Measurements from ENCODE around the gene ZNF367.
"Not testable (repeated sequence)": the region's sequence is repeated elsewhere in the genome, so short reads cannot be mapped to it uniquely, and the experiment has no call there.

The ZNF367 gene

GRCh38 chr9:96361668-96362067, 56.5 kb downstream of the ZNF367 start:
- DNase-seq (ENCODE audit: low spot score): no peak

DNA sequence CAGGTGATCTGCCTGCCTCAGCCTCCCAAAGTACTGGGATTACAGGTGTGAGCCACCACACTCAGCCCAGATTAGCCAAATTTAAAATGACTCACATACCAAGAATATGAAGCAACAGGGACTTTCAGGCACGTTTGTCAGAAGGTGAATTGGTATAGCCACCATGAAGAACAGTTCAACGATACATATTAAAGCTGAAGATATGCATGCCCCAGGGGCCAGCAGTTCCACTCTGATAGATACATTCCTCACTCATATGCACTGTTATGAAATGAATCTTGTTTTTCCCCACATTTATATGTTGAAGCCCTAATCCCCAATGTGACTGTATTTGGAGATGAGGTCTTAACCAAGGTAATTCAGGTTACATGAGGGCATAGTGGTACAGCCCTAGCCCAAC, 57.2 kb downstream of the ZNF367 start:
- DNase-seq (ENCODE audit: low spot score): no peak

GRCh38 chr9:96360523-96360922, 57.6 kb downstream of the ZNF367 start:
- not testable (repeated sequence) for DNase-seq (ENCODE audit: low spot score)

- no peak for DNase-seq (ENCODE audit: low spot score)
These were observed 67.3 kb downstream of the ZNF367 start for GRCh38 chr9:96350866-96351265.

DNA sequence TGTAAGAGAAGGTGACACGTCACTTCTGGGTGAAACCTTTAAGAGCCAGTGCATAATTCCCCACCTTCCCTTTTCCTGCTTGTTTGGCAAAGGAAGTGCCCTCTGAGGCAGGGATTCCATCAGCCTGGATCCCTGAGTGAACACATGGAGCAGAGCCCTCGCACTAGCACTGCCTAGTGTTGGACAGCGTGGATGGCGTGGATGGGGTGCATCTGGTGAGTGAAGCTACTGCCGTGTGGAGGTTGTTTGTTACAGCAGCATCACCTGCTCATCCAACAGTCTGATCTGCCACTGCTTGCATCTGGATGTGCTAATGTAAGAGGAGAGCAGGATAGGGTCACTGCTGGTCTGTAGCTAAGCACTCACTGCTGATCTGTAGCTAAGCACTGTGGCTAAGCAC, 69.9 kb downstream of the ZNF367 start:
- peak; percentile 12 for DNase-seq (ENCODE audit: low spot score)

DNA sequence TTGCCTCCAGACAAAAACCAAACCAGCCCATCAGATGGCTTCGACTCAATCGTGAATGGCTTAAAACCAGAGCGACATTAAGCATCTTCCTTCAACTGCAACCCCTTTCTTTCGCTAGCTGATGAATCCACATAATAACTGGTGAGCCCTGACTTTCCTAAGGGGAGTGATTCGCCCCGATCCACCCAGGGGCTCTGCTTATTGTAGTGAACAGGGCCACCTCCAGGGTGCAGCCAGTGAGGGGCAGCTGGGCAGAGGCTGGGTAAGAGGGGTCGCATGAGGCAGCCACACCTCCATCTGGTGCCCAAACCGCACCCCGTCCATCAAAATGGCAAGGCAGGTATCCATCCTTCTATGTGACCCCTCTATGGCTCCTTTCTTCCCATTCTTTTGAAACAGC, 72.6 kb downstream of the ZNF367 start:
- DNase-seq (ENCODE audit: low spot score): no peak

DNA sequence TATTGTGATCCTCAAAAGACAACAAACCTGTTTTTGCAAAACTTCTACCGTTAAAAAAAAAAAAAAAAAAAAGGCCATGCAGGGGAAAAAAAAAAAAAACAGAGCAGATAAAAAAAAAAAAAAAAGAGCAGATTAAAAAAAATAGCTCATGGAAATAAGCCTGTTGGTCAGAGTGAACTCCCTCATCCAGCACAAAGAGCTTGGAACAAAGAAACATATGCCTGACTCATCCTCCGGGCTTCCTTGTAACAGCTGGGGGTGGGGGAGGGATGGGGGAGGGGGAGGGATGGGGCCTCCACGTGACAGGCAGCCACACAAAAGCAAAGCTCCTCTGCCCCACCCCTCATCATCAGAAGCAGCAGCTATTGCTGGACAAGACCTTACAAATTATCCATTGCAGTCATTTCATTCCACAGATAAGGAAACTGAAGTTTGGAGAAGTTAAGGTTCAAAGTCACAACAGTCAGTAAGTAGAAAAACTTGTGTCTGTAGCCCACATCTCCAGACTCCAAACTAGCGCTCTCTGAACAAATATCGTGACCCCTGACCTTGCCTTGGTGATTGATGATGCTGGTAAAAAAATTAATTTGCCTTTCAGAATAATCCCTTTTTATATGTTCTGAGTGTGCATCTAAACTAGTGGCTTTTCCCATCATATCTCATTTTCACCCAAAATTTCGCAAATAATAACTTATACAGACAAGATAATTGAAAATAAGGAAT, 73.6 kb downstream of the ZNF367 start:
- peak; percentile 82 for DNase-seq (ENCODE audit: low spot score)

GRCh38 chr9:96343515-96344360, 74.4 kb downstream of the ZNF367 start:
- no peak for DNase-seq (ENCODE audit: low spot score)

- DNase-seq (ENCODE audit: low spot score): no peak
These were observed 75.5 kb downstream of the ZNF367 start for GRCh38 chr9:96342571-96343245.

DNA sequence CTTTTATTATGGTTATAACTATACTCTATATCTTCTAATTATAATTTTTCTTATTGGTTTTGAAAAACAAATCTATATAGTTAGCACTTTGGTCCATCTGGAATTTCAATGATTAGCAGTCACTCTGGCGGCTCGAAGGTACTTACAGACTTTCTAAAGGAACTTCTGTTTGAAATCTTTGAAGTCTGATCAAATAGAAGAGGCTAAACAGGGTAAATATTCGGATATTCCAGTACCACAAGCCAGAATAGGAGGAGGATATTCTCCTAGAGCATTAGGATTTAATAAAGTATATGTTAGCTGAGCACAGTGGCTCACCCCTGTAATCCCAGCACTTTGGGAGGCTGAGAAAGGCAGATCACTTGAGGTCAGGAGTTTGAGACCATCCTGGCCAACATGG, 77.5 kb downstream of the ZNF367 start:
- DNase-seq (ENCODE audit: low spot score): no peak

- DNase-seq (ENCODE audit: low spot score): no peak
These were observed 79.9 kb downstream of the ZNF367 start for GRCh38 chr9:96338299-96338698.

Data from RKO (cell line).